ENCODE measurements around the gene AK3. TPM values are rescaled to one million over a fixed set of nuclear protein-coding genes. Genes with fewer than 3 reads are reported as not detected.
A peak's percentile ranks its signal among the peaks of the same experiment; 100 is the strongest.

Gene AK3
- total and polyA plus RNA-seq, 2 of the 8 experiments (the other 6 are each of a cell fraction or from before 2014, with no cell fraction given): 8.9 to 30.0 TPM

DNA sequence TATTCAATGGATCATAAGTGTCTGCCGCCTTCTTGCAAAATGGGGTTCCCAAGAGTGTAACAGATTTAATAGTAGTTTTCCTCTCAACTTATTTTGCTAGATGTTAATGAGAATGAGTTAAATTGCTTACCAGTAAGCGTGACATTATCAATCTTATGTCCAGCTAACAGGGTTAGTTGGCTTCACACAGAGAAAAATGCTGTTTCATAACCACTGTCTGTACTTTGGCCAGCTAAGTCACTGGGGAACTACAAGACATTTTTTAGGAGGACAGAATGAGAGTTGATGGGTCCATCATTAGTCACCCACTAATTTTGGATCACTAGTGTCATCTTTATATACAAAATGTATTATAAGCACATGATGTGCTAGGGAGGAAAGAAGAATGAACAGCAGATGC is 60.3 kb downstream of the AK3 start:
- no peak overlapping the region for H4K8ac ChIP-seq (ENCODE audit: extremely low read depth, insufficient read depth, low read length)
- H3K4me1 ChIP-seq (replicated peaks in 1 of 4; ENCODE audit: control insufficient read depth in 3 of 4, insufficient read depth in 4 of 4, low read length in 3 of 4): peaks cover 0 to 4% (median 0%) of the 10 kb centered on the region in 4 experiments; a peak in 2 of 7 replicates
- H2AK5ac ChIP-seq (ENCODE audit: low read depth, low read length): no peak overlapping the region
- H4K20me1 ChIP-seq (replicated peaks in 1 of 2; ENCODE audit: control insufficient read depth in 1 of 2, insufficient read depth in 2 of 2, low read length in 2 of 2): peaks cover 0 to 2% of the 10 kb centered on the region in 2 experiments
- DNase-seq (ENCODE audit: low read depth in 1 of 2, low spot score in 2 of 2): no peak
- no peak overlapping the region for H3K27ac ChIP-seq (ENCODE audit: low read depth, low read length)
- TF ChIP-seq SRF (IDR thresholded peaks at IDR 0.05; ENCODE audit: low read depth, low read length): no peak
- no peak for TF ChIP-seq SAP30 (IDR thresholded peaks at IDR 0.05; ENCODE audit: insufficient read depth, insufficient replicate concordance, low read length)
- TF ChIP-seq USF2 (IDR thresholded peaks at IDR 0.05; ENCODE audit: low read length): no peak
- no peak for TF ChIP-seq HDAC6 (IDR thresholded peaks at IDR 0.05; ENCODE audit: low read depth, low read length)
- TF ChIP-seq CREB1 (IDR thresholded peaks at IDR 0.05): no peak
- TF ChIP-seq ASH2L (IDR thresholded peaks at IDR 0.05; ENCODE audit: low read length): no peak
- TF ChIP-seq SP4 (IDR thresholded peaks at IDR 0.05; ENCODE audit: low read length): no peak
- no peak overlapping the region for H2BK12ac ChIP-seq (ENCODE audit: low read depth, low read length)
- ChIA-PET POLR2A (ENCODE audit: partially characterized antibody) (interaction anchor here (0.5 to 0.6 kb wide), 3 partner anchors 15 to 61 kb away, joined by 3 to 4 read pairs (median 3); partner anchors contain the start of gene SPATA6L), CTCF (ENCODE audit: partially characterized antibody) (interaction anchor here (0.7 to 1.4 kb wide), 3 partner anchors 15 to 1267 kb away, joined by 3 to 6 read pairs (median 5); partner anchors contain the start of genes PLPP6 and SPATA6L)
- no peak overlapping the region for H2BK5ac ChIP-seq (ENCODE audit: low read depth, low read length)
- no peak overlapping the region for H3K23ac ChIP-seq (ENCODE audit: insufficient read length)
- FAIRE-seq: no peak
- WGBS, 2 experiments (ENCODE audit: extremely low coverage in 1 of 2, insufficient coverage in 1 of 2, insufficient read length in 1 of 2, insufficient replicate concordance in 2 of 2, low coverage in 1 of 2, low lambda C conversion rate in 2 of 2, missing lambda C conversion rate in 1 of 2): 80% methylated on average over 2 of the region's 2 CpGs; no CpG with 5 or more reads in 1 of the 2 experiments
- H2BK15ac ChIP-seq (ENCODE audit: low read length): no peak overlapping the region
- H3K23me2 ChIP-seq (ENCODE audit: low read depth, low read length): peaks cover 8% of the 10 kb centered on the region
- no peak overlapping the region for H3K4ac ChIP-seq (replicated peaks; ENCODE audit: insufficient read length, low read depth, low read length)
- H3K79me1 ChIP-seq (ENCODE audit: low read depth, low read length): 0 out of 2 replicates have a peak, but pooled peaks cover 2% of the 10 kb centered on the region
- H3K79me2 ChIP-seq (ENCODE audit: control insufficient read depth in 1 of 2, insufficient read depth in 2 of 2, low read length in 2 of 2): peaks cover 9 to 28% of the 10 kb centered on the region in 2 experiments; a peak in 3 of 4 replicates
- H2BK120ac ChIP-seq (replicated peaks; ENCODE audit: low read depth, low read length): no peak overlapping the region
- peaks cover under 1 to 10% (median 6%) of the 10 kb centered on the region in 4 experiments; a peak in 7 of 8 replicates for H3K36me3 ChIP-seq (ENCODE audit: control insufficient read depth in 2 of 4, insufficient read depth in 4 of 4, low read length in 3 of 4)
- no peak overlapping the region for H4K5ac ChIP-seq (ENCODE audit: insufficient read length, low read depth, low read length)
- H4K91ac ChIP-seq (replicated peaks; ENCODE audit: insufficient read length, low read length): no peak overlapping the region
- no peak overlapping the region for H2AFZ ChIP-seq (ENCODE audit: low read length)
- H3K4me2 ChIP-seq (ENCODE audit: insufficient read depth in 1 of 2, low read depth in 2 of 2, low read length in 2 of 2): peak overlapping the region; percentile 82 to 92; a peak in 3 of 4 replicates
- no peaks in the 10 kb centered on the region for H3K27me3 ChIP-seq (replicated peaks in 1 of 4; ENCODE audit: control insufficient read depth in 3 of 4, extremely low read depth in 1 of 4, insufficient read depth in 3 of 4, low read length in 3 of 4)
- H3K56ac ChIP-seq (replicated peaks; ENCODE audit: insufficient read length, low read depth, low read length): no peak overlapping the region
- no peak overlapping the region for H3K18ac ChIP-seq (ENCODE audit: extremely low read depth, low read length)
- peak overlapping the region in 1 of 4 experiments; percentile 69; a peak in 1 of 7 replicates for H3K9ac ChIP-seq (replicated peaks in 1 of 4; ENCODE audit: extremely low read depth in 1 of 4, low read depth in 3 of 4, low read length in 3 of 4)
- peak overlapping the region; percentile 79 to 87 (median 83); a peak in 7 of 8 replicates for H3K4me3 ChIP-seq (ENCODE audit: extremely low read depth in 1 of 4, insufficient read depth in 2 of 4, low read depth in 3 of 4, low read length in 4 of 4)
- H3K9me3 ChIP-seq (ENCODE audit: insufficient read depth in 2 of 2, low read depth in 1 of 2, low read length in 1 of 2): no peaks in the 10 kb centered on the region
- H3K14ac ChIP-seq (ENCODE audit: insufficient read length): no peak overlapping the region
- H2BK20ac ChIP-seq (ENCODE audit: low read length): no peak overlapping the region

Measured in H1 (cell line).